ENCODE measurements around the gene CTSH. TPM values are rescaled to one million over a fixed set of nuclear protein-coding genes. Genes with fewer than 3 reads are reported as not detected.
A peak's percentile ranks its signal among the peaks of the same experiment; 100 is the strongest.

The CTSH gene
- total RNA-seq, 1 experiment from 2014 or later, result 178 TPM

DNA sequence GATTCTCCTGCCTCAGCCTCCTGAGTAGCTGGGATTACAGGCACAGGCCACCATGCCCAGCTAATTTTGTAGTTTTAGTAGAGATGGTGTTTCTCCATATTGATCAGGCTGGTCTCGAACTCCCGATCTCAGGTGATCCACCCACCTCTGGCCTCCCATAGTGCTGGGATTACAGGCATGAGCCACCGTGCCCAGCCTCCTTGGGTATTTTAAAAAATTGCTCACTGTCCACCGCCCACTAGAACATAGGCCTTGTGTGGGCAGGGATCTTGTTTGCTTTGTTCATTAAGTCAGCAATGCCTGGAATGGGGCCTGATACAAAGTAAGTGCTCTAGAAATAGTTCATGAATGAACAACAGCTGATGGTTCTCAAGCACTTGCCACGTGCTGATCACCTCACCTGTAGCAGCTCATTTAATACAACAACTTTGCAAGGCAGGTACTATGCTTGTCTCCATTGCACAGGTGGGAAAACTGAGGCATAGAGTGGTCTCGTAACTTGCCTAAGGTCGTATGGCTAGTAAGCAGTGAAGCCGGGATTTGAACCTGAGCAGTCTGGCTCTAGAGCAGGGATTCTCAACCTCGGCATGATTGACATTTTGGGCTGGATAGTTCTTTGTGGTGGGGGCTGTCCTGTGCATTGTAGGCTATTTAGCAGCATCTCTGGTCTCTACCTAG lies 12.7 kb upstream of the CTSH start:
- Histone ChIP-seq H3K4me3 (ENCODE audit: low read depth in 2 of 2, low read length in 2 of 2) (no peak overlapping the region), H3K9me3 (ENCODE audit: control insufficient read depth, insufficient read depth, low read depth, low read length) (no peaks in the 10 kb centered on the region), H3K27ac (ENCODE audit: low read length) (no peak overlapping the region), H3K27me3 (ENCODE audit: control insufficient read depth, insufficient read depth, low read length) (no peaks in the 10 kb centered on the region), H3K36me3 (ENCODE audit: control insufficient read depth, insufficient read depth, low read length) (no peaks in the 10 kb centered on the region), H3K4me1 (ENCODE audit: control insufficient read depth, insufficient read depth, low read length) (peaks cover 5% of the 10 kb centered on the region)
- TF ChIP-seq POLR2AphosphoS5 (IDR thresholded peaks at IDR 0.05; ENCODE audit: low read depth, low read length) (no peak), SIN3A (IDR thresholded peaks at IDR 0.05; ENCODE audit: borderline replicate concordance, insufficient read depth, low read depth, low read length) (no peak)
- TF ChIP-seq, protein P1, sequence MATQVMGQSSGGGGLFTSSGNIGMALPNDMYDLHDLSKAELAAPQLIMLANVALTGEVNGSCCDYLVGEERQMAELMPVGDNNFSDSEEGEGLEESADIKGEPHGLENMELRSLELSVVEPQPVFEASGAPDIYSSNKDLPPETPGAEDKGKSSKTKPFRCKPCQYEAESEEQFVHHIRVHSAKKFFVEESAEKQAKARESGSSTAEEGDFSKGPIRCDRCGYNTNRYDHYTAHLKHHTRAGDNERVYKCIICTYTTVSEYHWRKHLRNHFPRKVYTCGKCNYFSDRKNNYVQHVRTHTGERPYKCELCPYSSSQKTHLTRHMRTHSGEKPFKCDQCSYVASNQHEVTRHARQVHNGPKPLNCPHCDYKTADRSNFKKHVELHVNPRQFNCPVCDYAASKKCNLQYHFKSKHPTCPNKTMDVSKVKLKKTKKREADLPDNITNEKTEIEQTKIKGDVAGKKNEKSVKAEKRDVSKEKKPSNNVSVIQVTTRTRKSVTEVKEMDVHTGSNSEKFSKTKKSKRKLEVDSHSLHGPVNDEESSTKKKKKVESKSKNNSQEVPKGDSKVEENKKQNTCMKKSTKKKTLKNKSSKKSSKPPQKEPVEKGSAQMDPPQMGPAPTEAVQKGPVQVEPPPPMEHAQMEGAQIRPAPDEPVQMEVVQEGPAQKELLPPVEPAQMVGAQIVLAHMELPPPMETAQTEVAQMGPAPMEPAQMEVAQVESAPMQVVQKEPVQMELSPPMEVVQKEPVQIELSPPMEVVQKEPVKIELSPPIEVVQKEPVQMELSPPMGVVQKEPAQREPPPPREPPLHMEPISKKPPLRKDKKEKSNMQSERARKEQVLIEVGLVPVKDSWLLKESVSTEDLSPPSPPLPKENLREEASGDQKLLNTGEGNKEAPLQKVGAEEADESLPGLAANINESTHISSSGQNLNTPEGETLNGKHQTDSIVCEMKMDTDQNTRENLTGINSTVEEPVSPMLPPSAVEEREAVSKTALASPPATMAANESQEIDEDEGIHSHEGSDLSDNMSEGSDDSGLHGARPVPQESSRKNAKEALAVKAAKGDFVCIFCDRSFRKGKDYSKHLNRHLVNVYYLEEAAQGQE (IDR thresholded peaks at IDR 0.05; ENCODE audit: insufficient read depth in 1 of 2, low read depth in 2 of 2, low read length in 1 of 2), result no peak
- ATAC-seq (no peak), DNase-seq (ENCODE audit: low read depth, low spot score) (no peak)
- ChIA-PET CTCF (interaction anchor here (0.6 kb wide), 1 partner anchor 21 kb away, joined by 3 read pairs; no protein-coding TSS in a partner anchor), POLR2A (no interaction called here)
- no TSS peak for BruUV-seq (replicated peaks)
- intact Hi-C loops (cut with micrococcal nuclease; ENCODE audit: unreplicated experiment), result no loop called here
- in situ Hi-C loops (cut with HindIII; ENCODE audit: low pct_unique_long_range_greater_than_20kb, low sequenced_read_pairs), result no loop called here

- BruUV-seq (replicated peaks), result no TSS peak
- intact Hi-C loops (cut with micrococcal nuclease; ENCODE audit: unreplicated experiment), result no loop called here
Observed at GRCh38 chr15:78956937-78957336, 12.1 kb upstream of the CTSH start.

More at GRCh38 chr15:78956937-78957336, 12.1 kb upstream of the CTSH start:
- Histone ChIP-seq H3K36me3 (ENCODE audit: control insufficient read depth, insufficient read depth, low read length) (no peaks in the 10 kb centered on the region), H3K4me1 (ENCODE audit: control insufficient read depth, insufficient read depth, low read length) (peaks cover 9% of the 10 kb centered on the region), H3K4me3 (ENCODE audit: low read depth in 2 of 2, low read length in 2 of 2) (no peak overlapping the region), H3K9me3 (ENCODE audit: control insufficient read depth, insufficient read depth, low read depth, low read length) (no peaks in the 10 kb centered on the region), H3K27me3 (ENCODE audit: control insufficient read depth, insufficient read depth, low read length) (no peaks in the 10 kb centered on the region), H3K27ac (ENCODE audit: low read length) (peak overlapping the region; percentile 27; the same call in 1 of the 2 replicates)
- in situ Hi-C loops (cut with HindIII; ENCODE audit: low pct_unique_long_range_greater_than_20kb, low sequenced_read_pairs), result no loop called here
- no peak for TF ChIP-seq TCF7L2 (IDR thresholded peaks at IDR 0.05; ENCODE audit: low read depth, low read length)
- no peak for TF ChIP-seq POLR2AphosphoS5 (IDR thresholded peaks at IDR 0.05; ENCODE audit: low read depth, low read length)
- TF ChIP-seq, protein P1 (IDR thresholded peaks at IDR 0.05; ENCODE audit: insufficient read depth in 1 of 2, low read depth in 2 of 2, low read length in 1 of 2), result no peak
- TF ChIP-seq, protein P2, sequence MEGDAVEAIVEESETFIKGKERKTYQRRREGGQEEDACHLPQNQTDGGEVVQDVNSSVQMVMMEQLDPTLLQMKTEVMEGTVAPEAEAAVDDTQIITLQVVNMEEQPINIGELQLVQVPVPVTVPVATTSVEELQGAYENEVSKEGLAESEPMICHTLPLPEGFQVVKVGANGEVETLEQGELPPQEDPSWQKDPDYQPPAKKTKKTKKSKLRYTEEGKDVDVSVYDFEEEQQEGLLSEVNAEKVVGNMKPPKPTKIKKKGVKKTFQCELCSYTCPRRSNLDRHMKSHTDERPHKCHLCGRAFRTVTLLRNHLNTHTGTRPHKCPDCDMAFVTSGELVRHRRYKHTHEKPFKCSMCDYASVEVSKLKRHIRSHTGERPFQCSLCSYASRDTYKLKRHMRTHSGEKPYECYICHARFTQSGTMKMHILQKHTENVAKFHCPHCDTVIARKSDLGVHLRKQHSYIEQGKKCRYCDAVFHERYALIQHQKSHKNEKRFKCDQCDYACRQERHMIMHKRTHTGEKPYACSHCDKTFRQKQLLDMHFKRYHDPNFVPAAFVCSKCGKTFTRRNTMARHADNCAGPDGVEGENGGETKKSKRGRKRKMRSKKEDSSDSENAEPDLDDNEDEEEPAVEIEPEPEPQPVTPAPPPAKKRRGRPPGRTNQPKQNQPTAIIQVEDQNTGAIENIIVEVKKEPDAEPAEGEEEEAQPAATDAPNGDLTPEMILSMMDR (IDR thresholded peaks at IDR 0.05), result no peak
- no peak for TF ChIP-seq SIN3A (IDR thresholded peaks at IDR 0.05; ENCODE audit: borderline replicate concordance, insufficient read depth, low read depth, low read length)
- POLR2A ChIA-PET, result no interaction called here
- DNase-seq (ENCODE audit: low read depth, low spot score) (no peak), ATAC-seq (no peak)
- CTCF ChIA-PET, result no interaction called here

All from Panc1 (cell line).